Caco-2 (cell line): ENCODE measurements around the gene ANAPC2. TPM values are rescaled to one million over a fixed set of nuclear protein-coding genes. Genes with fewer than 3 reads are reported as not detected.
A peak's percentile ranks its signal among the peaks of the same experiment; 100 is the strongest.

Source experiments
- BruUV-seq: library from RNA; stranded (reverse); fragments of 400-500 nt; replicated peaks from 2 replicates; lab custom pipeline; 2021; lab: Mats Ljungman, UMichigan
- CTCF ChIA-PET: fragments of 300-600 bp; sonication (Branson Sonifier 250); formaldehyde crosslinking; loops from one replicate; lab custom pipeline; 2022; ENCODE audit warnings: antibody characterized with exemption; lab: Charles Lee
- POLR2A ChIA-PET: fragments of 300-600 bp; sonication (Branson Sonifier 250); formaldehyde crosslinking; loops from one replicate; lab custom pipeline; 2022; ENCODE audit warnings: antibody characterized with exemption; lab: Charles Lee
- DNase-seq, 2 experiments: peaks; one replicate each; pipeline versions ENCODE4 v3.0.0 to v3.0.0-alpha.2; 2020 to 2022
- H3K27me3 ChIP-seq: replicated peaks from 2 replicates; pipeline ENCODE4 v1.6.0; 2011; ENCODE audit warnings: low read length; ENCODE audit not compliant: control insufficient read depth, insufficient read depth
- H3K36me3 ChIP-seq: 2 replicates; pipeline ENCODE4 v1.5.1; 2011; ENCODE audit warnings: low read length; ENCODE audit not compliant: control insufficient read depth, insufficient read depth
- H3K4me1 ChIP-seq: fragments of 250-450 bp; sonication (Bioruptor Pico); 2 replicates; pipeline ENCODE4 v1.5.1; 2020; ENCODE audit warnings: mild to moderate bottlenecking
- H3K4me3 ChIP-seq: 2 replicates; pipeline ENCODE4 v1.5.1; 2011; ENCODE audit warnings: low read depth, mild to moderate bottlenecking, control low read depth, low read length
- H3K9me3 ChIP-seq: fragments of 250-450 bp; sonication (Bioruptor Pico); 2 replicates; pipeline ENCODE4 v1.5.1; 2020; ENCODE audit warnings: mild to moderate bottlenecking, moderate library complexity
- H3K27ac Mint-ChIP-seq: one replicate; pipeline ENCODE4 v1.8.0; 2022; ENCODE audit warnings: mixed read lengths; ENCODE audit not compliant: unreplicated experiment
- H3K27me3 Mint-ChIP-seq: one replicate; pipeline ENCODE4 v1.8.0; 2022; ENCODE audit warnings: mixed read lengths; ENCODE audit not compliant: insufficient read depth, unreplicated experiment
- H3K36me3 Mint-ChIP-seq: one replicate; pipeline ENCODE4 v1.8.0; 2022; ENCODE audit warnings: mild to moderate bottlenecking, mixed read lengths; ENCODE audit not compliant: insufficient read depth, unreplicated experiment
- H3K4me1 Mint-ChIP-seq: one replicate; pipeline ENCODE4 v1.8.0; 2022; ENCODE audit warnings: low read depth, mixed read lengths; ENCODE audit not compliant: unreplicated experiment
- H3K4me3 Mint-ChIP-seq: one replicate; pipeline ENCODE4 v1.8.0; 2022; ENCODE audit warnings: mild to moderate bottlenecking, moderate library complexity, mixed read lengths; ENCODE audit not compliant: unreplicated experiment
- H3K9me3 Mint-ChIP-seq: one replicate; pipeline ENCODE4 v1.8.0; 2022; ENCODE audit warnings: mixed read lengths; ENCODE audit not compliant: unreplicated experiment
- intact Hi-C: fragments of 100-400 bp; cut with micrococcal nuclease; formaldehyde crosslinking; loops from one replicate; pipeline ENCODE4 v1.10.0; 2022; ENCODE audit not compliant: unreplicated experiment
- total RNA-seq: library from RNA; stranded (reverse); gene quantifications from 2 replicates; pipeline ENCODE4 v1.2.3, GENCODE V29; 2022
- TF ChIP-seq, protein P1 (sequence below), 2 experiments: fragments of 200-600 bp in 1 of 2; IDR thresholded peaks; 1 replicate in 1 of 2; 2 replicates in 1 of 2; pipeline versions ENCODE4 v1.5.1 to v1.8.0; 2011 to 2022; ENCODE audit warnings: antibody characterized with exemption in 1 of 2, control low read depth in 1 of 2, inconsistent platforms in 1 of 2, low read depth in 1 of 2, low read length in 1 of 2, mild to moderate bottlenecking in 1 of 2, moderate library complexity in 1 of 2; ENCODE audit not compliant: insufficient read depth in 1 of 2, severe bottlenecking in 1 of 2, unreplicated experiment in 1 of 2

ANAPC2 gene
- total RNA-seq, 1 experiment from 2014 or later = 67.5 TPM

DNA sequence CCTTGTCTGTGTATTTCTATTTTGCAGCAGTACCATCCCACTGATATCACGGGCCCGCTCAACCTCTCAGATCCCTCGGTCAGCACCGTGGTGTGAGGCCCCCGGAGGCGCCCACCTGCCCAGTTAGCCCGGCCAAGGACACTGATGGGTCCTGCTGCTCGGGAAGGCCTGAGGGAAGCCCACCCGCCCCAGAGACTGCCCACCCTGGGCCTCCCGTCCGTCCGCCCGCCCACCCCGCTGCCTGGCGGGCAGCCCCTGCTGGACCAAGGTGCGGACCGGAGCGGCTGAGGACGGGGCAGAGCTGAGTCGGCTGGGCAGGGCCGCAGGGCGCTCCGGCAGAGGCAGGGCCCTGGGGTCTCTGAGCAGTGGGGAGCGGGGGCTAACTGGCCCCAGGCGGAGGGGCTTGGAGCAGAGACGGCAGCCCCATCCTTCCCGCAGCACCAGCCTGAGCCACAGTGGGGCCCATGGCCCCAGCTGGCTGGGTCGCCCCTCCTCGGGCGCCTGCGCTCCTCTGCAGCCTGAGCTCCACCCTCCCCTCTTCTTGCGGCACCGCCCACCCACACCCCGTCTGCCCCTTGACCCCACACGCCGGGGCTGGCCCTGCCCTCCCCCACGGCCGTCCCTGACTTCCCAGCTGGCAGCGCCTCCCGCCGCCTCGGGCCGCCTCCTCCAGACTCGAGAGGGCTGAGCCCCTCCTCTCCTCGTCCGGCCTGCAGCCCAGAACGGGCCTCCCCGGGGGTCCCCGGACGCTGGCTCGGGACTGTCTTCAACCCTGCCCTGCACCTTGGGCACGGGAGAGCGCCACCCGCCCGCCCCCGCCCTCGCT, 20.4 kb downstream of the ANAPC2 start:
- intact Hi-C loops = loop anchor here (5.0 kb wide), 1 partner anchor 41 kb away; no protein-coding TSS in a partner anchor
- TF ChIP-seq, protein P1, sequence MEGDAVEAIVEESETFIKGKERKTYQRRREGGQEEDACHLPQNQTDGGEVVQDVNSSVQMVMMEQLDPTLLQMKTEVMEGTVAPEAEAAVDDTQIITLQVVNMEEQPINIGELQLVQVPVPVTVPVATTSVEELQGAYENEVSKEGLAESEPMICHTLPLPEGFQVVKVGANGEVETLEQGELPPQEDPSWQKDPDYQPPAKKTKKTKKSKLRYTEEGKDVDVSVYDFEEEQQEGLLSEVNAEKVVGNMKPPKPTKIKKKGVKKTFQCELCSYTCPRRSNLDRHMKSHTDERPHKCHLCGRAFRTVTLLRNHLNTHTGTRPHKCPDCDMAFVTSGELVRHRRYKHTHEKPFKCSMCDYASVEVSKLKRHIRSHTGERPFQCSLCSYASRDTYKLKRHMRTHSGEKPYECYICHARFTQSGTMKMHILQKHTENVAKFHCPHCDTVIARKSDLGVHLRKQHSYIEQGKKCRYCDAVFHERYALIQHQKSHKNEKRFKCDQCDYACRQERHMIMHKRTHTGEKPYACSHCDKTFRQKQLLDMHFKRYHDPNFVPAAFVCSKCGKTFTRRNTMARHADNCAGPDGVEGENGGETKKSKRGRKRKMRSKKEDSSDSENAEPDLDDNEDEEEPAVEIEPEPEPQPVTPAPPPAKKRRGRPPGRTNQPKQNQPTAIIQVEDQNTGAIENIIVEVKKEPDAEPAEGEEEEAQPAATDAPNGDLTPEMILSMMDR (IDR thresholded peaks at IDR 0.05; ENCODE audit: insufficient read depth in 1 of 2, low read depth in 1 of 2, low read length in 1 of 2, severe bottlenecking in 1 of 2, unreplicated experiment in 1 of 2) = no peak
- no TSS peak for BruUV-seq
- H3K27me3 ChIP-seq = peaks cover 2% of the 10 kb centered on the region; the same call in 1 of the 2 replicates
- Mint-ChIP-seq H3K36me3 (peaks cover under 1% of the 10 kb centered on the region), H3K9me3 (no peaks in the 10 kb centered on the region), H3K27me3 (peaks cover 4% of the 10 kb centered on the region), H3K4me1 (peaks cover 6% of the 10 kb centered on the region), H3K4me3 (peak overlapping the region; percentile 79), H3K27ac (no peak overlapping the region)
- ChIA-PET CTCF (interaction anchor here (0.6 to 3.1 kb wide), 7 partner anchors 9 to 274 kb away, joined by 3 to 16 read pairs (median 8); partner anchors contain the start of genes ANAPC2, RNF224 and SSNA1), POLR2A (interaction anchor here (0.5 to 1.6 kb wide), 3 partner anchors 33 to 684 kb away, joined by 3 to 5 read pairs (median 5); partner anchors contain the start of gene TPRN)
- peak overlapping the region; percentile 74 for H3K4me3 ChIP-seq
- H3K4me1 ChIP-seq = peaks cover 13% of the 10 kb centered on the region
- H3K36me3 ChIP-seq = no peaks in the 10 kb centered on the region
- DNase-seq = peak; percentile 83 to 85
- no peaks in the 10 kb centered on the region for H3K9me3 ChIP-seq

DNA sequence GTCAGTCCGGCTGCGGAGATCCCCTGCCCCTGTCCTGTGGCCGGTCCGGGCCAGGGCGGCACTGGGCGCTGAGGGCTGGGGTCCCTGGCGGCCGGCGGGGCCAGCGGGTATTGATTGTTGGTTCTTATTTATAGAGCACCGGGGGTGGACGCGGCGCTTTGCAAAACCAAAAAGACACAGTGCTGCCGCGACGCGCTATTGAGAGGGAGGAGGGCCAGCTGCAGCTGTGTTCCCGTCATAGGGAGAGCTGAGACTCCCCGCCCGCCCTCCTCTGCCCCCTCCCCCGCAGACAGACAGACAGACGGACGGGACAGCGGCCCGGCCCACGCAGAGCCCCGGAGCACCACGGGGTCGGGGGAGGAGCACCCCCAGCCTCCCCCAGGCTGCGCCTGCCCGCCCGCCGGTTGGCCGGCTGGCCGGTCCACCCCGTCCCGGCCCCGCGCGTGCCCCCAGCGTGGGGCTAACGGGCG, 21.0 kb downstream of the ANAPC2 start:
- H3K9me3 Mint-ChIP-seq = no peaks in the 10 kb centered on the region
- CTCF ChIA-PET = interaction anchor here (0.6 to 3.1 kb wide), 5 partner anchors 9 to 138 kb away, joined by 3 to 16 read pairs (median 8); partner anchors contain the start of genes ANAPC2 and SSNA1

More for the DNA sequence above, 21.0 kb downstream of the ANAPC2 start:
- Mint-ChIP-seq H3K27ac (no peak overlapping the region), H3K4me1 (peaks cover 6% of the 10 kb centered on the region), H3K4me3 (peak overlapping the region; percentile 79), H3K27me3 (peaks cover 8% of the 10 kb centered on the region), H3K36me3 (no peaks in the 10 kb centered on the region)
- DNase-seq = no peak
- Histone ChIP-seq H3K4me3 (no peak overlapping the region), H3K27me3 (peaks cover 2% of the 10 kb centered on the region; the same call in 1 of the 2 replicates), H3K9me3 (no peaks in the 10 kb centered on the region), H3K36me3 (no peaks in the 10 kb centered on the region), H3K4me1 (peaks cover 13% of the 10 kb centered on the region)
- intact Hi-C loops = loop anchor here (5.0 kb wide), 1 partner anchor 40 kb away; no protein-coding TSS in a partner anchor
- TF ChIP-seq, protein P1 (IDR thresholded peaks at IDR 0.05; ENCODE audit: insufficient read depth in 1 of 2, low read depth in 1 of 2, low read length in 1 of 2, severe bottlenecking in 1 of 2, unreplicated experiment in 1 of 2) = no peak
- POLR2A ChIA-PET = no interaction called here
- no TSS peak for BruUV-seq
